Activated CD4-positive, CD25-positive, alpha-beta regulatory T cell treated with anti-CD3 and anti-CD28 coated beads, Interleukin-2, amount 50 U/mL, for 24 hours (primary cell): ENCODE data around the gene TBC1D10A.
A peak's percentile ranks its signal among the peaks of the same experiment; 100 is the strongest.

Source experiments
- ATAC-seq, 2 donors: fragments of 150-1000 bp; cut with Tn5 transposase; one replicate each; pipeline ENCODE4 v1.10.0; 2021; ENCODE audit warnings: mild to moderate bottlenecking in 1 of 2, moderate library complexity in 1 of 2

TBC1D10A gene

DNA sequence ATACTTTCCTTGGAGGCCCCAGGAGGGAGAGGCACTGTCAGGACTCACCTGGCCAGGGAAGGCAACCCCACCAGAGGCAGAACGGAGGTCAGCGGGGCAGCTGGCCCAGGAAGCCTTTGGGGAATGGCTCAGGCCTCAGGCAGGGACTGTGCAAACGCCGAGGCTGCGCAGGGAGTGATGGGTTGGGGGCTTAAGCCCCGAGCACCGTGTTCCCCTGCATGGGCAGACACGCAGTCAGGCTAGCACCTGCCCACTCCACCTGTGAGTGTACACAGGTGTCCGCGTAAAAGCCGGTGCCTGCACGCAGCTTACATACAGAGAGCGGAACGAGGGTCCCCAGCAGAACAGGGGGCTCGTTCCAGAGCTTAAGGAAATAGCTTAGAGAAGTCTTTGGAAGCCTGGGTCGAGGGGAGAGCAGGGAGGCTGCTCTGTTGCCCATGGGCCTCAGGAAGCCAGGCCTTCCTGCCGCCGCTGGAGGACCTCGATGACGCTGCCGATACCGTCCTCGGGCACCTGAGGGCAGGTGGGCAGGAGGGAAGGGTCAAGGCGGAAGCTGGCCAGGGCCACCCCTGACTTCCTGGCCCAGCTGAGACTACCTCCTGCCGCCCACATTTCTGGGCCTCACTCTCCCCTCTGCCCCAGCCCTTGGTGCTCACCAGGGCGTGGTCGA is 41.4 kb downstream of the TBC1D10A start:
- no peak for ATAC-seq

DNA sequence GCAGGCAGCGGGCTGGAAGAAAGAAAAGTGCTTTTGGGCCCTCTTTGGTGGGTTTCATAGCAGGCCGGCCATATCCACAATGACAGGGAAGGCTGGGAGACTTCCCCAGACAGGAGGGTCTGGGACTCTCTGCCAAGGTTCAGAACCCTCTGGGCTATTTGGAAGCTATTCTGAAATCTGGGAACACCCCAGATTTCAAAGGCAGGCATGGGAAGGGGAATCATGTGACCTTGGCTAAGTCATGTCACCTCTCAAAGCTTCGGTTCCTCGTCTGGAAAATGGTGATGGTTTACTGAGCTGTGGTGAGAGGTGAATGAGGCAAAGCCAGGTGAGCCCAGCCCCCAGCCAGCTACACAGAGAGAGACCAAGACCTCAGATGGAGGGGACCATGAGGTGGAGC is 42.1 kb downstream of the TBC1D10A start:
- no peak for ATAC-seq

DNA sequence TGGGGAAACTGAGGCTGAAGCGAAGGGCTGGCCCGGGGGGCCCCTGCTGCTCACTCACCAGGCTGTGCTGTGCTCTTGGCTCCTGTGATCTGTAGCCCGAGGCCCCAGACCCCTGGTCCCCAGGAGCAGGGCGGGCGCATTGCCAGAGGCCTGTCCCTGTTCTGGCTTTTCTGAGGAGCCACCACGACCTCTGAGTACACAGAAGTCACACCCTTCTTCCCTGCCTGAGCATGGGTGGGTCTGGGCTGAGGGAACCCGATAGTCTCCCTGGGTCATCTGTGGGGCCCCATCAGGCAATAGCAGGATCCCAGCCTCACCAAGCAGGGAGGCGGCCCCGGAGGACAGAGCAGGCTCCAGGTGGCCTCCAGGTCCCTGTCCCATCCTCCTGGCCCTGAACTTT is 42.6 kb downstream of the TBC1D10A start:
- ATAC-seq, result no peak

DNA sequence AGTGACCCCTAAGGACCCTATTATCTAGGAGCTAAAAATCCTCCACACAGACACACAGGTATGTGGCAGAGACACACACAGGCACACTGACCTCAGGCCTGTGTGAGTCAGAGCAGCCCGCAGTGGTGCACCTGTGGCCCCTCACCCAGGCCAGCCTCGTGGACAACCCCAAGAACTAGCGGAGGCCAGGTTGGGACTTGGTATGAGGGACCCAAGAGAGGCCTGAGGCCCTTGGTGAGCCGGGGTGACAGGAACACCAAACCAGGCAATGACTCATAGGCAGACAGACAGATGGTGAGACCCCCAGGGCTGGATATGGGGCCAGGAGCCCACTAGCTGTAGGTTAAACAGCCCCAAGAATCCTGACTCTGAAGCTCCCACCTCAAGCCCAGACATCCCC is 43.4 kb downstream of the TBC1D10A start:
- ATAC-seq, result no peak

DNA sequence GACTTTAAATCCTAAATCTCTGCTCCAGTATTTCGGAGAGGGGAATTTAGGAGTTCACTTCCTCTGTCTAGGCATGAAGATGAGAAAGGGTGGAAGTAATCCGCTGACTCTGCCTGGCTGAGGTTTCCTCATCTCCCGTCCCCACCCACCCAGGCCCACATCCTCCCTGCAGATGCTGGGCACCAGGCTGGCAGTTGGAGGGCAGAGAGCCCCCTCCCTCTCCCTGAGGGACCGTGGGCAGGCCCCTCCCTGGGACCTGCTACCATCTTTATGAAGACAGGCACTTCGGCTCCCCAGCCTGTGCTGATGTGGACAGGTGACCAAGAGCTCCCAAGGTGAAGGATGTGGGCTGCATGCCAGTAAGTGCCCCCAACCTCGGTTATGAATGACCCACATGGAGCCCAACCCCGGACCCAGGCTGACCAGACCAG is 44.1 kb downstream of the TBC1D10A start:
- no peak for ATAC-seq

DNA sequence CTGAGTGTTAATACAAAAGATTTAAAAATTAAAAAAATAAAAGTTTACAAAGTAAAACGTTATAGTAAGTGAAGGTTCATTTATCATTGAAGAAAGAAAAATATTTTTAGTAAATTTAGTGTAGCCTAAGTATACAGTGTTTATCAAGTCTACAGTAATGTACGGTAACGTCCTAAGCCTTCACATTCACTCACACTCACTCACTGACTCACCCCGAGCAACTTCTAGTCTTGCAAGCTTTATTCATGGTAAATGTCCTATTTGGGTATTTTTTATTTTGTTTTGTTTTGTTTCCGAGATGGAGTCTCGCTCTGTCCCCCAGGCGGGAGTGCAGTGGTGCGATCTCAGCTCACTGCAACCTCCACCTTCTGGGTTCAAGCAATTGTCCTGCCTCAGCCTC is 46.2 kb downstream of the TBC1D10A start:
- ATAC-seq, result no peak

DNA sequence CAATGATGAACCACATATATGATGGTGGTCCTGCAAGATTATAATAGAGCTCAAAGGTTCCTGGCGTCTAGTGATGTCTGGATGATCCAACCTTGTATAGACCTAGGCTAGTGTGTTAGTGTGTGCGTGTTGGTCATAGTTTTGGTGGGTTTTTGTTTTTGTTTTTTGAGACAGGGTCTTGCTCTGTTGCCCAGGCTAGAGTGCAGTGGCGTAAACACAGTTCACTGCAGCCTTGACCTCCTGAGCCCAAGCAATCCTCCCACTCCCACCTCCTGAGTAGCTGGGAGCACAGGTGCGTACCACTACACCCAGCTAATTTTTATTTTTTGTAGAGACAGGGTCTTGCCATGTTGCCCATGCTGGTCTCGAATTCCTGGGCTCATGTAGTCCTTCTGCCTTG is 46.8 kb downstream of the TBC1D10A start:
- no peak for ATAC-seq

DNA sequence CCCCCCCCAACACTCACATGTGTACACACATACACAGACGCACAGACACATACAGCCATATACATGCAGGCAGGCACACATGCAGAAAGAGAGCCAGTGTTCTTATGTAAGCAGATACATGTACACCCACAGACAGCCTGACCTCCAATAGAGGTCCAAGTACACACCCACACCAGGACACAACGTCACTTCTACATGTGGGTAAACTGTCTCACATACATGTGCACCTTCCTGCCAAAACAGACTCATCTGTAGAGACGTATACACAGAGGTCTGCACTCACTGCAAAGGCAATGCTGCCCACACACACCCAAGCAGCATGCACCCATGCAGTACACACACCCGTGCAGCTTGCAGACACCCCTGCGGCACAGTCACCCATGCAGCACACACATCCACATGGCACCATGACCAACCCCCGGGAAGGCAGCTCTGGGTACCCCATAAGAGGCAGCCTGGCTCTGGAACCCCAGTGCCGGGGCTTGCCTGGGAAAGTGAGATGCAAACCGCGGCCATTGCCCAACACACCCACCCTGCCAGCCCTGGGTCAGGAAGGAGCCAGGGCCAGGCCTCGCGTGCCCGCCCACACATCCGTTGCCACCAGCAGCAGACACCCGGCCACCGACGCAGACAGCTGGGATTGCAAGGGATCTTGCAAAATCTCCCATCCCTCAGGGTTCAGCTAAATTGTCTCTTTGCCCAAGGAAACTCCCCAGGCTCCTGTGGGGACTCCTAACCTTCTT is 47.5 kb downstream of the TBC1D10A start:
- no peak for ATAC-seq

DNA sequence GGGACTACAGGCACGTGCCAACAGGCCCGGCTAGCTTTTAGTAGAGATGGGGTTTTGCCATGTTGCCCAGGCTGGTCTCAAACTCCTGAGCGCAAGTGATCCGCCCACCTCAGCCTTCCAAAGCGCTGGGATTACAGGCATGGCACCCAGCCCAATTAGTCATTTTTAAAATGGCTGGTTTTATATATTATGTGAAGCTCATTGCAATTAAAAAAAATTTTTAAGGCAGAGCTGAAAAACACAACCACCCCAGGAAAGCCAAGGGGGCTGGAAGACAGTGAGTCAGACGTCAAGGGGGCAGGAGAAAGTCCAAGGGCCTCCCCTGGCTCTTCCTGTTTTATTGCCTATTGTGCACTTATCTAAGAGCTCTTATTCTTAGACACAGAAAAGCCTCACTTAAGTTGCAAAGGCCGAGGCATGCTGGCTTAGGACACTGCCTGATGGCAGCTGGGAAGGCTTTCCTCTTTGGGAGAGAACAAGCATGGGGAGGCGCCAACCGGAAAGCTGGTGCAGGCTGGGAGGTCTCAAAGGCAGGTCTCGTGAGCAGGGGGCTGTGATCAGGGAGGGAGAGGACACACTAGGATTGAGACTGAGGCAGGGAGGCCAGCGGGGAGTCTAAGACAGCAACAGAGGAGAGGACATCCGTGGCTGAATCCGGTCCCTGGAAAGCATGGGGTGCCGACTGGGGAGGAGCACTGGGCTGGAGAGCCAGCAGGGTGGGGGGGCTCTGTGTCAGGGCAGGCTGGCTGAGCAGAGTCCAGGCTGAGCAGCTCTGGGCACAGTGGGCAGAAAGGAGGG is 49.0 kb downstream of the TBC1D10A start:
- ATAC-seq, result no peak

DNA sequence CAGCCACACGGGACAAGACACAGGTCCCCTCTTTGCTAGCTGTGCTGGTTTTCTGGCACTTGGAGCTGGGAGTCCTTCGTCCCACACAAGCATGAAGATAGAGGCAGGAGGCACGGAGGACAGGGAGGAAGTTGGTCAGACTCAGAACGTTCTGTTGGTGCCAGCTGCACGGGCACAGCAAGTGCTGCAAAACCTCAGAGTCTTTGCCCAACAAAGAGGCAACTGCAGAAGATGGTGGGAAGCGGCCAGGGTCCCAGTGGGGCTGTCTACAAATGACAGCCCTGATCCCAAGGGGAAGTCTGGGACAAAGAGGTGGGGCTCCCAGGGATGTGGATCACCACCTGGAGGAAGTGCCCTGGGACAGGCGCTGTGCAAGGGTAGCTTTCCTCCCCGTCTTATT is 50.7 kb downstream of the TBC1D10A start:
- ATAC-seq, result peak in 1 of 2 donors; percentile 35

DNA sequence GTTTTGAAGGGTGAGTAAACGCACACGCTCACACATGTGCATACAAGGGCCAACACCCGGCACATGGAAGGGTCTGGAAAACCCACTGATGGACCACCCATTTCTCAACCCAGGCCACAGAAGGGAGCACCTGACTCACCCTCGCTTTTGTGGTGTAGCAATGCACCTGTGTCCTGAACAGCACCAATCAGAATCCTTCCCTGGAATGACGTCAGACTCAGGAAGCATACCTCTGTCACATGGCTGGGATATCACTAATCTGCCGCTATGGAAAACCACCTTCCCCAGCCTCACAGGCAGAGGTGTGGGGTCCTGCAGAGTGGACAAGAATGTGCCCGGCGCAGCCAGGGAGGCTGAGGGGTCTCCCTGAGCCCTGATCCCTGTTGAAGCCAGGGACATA is 51.1 kb downstream of the TBC1D10A start:
- peak; percentile 65 to 71 for ATAC-seq

DNA sequence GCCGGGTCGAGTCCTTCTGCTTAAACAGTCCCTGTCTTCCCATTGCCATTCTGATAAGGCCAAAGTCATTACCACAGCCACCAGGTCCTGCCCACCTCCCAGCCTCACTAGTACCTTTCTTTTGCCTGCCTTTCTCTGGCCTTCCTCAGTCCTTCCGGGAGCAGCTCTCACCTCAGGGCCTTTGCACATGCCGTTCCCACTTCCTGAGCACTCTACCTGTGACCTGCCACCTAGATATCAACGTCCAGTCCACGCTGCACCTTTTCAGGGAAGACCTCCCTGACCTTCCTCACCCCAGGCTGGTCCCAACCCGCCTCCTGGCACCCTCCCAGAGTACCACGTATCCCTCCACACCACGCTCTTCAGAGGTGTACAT is 52.3 kb downstream of the TBC1D10A start:
- no peak for ATAC-seq

DNA sequence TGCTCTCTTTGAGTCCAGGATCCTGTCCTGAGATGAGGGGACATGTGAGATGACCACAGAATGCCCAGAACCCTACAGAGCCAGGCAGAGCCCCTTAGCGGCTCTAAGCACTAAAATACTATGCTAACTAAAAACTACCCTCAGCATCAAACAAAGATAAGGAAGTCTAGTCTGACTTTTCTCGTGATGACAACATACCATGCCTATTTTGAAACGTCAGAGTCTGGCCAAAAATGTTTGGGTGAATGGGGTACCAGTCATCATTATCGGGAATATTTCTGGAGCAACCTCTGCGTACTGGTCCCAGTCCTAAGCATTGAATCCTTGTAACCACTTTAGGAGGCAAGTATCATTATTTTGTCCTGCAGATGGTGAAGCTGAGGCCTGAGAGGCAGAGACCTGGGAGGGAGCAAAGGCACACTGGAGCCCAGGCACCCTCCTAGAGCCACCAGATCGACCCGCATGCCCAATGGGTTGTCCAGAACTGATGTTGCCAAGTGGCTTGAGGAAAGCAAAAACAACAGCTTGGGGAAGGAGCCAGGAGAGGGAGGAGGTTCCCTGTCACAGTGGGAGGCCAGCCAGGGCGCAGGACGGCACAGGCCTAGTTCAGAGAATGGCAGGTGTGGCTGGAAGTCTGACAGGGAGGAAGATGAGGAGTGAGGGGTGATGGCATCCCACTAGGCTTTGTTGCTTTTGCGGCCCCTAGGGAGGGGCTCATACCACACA is 52.9 kb downstream of the TBC1D10A start:
- ATAC-seq, result no peak

DNA sequence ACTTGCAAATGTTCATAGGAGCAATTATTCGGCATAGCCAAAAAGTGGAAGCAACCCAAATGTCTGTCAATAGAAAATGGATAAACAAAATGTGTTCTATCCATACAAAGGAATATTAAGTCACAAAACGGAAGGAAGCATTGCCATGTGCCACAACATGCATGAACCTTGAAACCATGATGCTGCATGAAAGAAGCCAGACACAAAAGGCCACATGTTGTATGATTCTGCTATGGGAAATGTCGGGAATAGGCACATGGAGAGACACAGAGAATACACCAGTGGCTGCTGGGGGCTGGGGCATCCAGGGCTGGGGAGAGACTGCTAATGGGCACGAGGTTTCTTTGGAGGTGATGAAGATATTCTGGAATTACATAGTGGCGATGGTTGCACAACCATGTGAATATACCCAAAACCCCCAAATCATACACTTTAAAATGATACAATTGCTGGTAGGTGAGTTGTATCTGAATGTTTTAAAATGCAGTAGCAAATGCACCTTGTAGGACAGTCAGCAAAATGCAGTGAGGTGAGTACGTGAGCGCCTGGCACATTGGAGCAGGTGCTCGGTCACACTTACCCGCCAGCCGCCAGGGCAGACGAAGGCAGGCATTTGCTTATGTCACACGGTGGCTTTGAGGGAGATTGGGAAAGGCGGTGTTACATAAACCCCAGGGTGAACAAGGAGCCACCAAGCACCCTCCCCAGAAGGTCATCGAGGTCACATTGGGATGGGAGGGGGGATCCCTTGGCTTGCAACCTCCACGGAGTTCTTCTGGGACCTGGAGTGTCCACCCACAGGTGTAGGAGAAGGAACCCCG is 53.8 kb downstream of the TBC1D10A start:
- no peak for ATAC-seq

DNA sequence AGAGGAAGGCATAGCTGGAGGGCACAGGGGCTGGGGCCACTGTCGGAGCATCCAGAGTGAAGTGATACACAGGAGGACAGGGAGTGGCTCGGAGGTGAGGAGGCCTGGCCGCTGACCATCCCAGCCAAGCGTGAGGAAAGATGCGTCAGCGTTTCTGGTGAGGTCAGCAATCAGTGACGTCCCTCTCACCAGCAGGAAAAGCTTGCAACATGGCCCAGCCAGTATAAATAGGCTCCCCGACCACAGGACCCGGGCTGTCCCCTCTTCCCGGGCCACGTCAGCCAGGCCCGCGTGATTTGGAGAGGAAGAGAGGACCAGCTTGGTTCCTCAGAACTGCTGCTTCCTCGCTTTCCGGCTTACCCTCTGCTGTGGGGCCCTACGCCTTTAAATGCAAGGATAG is 55.9 kb downstream of the TBC1D10A start:
- ATAC-seq, result no peak

DNA sequence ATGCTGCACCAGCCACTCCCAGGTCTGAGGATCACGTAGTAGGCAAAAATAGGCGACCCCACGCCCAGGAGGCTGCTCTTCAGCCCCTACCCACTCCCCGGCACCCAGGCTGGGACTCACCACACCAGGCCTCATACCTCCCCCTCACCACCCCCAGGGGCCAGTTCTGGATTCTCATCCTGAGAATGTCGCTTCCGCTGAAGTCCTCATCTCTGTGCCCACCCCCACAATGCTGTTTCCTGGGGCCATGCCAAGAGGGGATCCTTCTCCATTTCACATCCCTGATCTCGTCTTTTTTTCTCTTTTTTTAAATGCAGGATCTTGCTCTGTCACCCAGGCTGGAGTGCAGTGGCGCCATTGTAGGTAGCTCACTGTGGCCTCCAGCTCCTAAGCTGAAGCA is 58.4 kb downstream of the TBC1D10A start:
- ATAC-seq, result no peak

DNA sequence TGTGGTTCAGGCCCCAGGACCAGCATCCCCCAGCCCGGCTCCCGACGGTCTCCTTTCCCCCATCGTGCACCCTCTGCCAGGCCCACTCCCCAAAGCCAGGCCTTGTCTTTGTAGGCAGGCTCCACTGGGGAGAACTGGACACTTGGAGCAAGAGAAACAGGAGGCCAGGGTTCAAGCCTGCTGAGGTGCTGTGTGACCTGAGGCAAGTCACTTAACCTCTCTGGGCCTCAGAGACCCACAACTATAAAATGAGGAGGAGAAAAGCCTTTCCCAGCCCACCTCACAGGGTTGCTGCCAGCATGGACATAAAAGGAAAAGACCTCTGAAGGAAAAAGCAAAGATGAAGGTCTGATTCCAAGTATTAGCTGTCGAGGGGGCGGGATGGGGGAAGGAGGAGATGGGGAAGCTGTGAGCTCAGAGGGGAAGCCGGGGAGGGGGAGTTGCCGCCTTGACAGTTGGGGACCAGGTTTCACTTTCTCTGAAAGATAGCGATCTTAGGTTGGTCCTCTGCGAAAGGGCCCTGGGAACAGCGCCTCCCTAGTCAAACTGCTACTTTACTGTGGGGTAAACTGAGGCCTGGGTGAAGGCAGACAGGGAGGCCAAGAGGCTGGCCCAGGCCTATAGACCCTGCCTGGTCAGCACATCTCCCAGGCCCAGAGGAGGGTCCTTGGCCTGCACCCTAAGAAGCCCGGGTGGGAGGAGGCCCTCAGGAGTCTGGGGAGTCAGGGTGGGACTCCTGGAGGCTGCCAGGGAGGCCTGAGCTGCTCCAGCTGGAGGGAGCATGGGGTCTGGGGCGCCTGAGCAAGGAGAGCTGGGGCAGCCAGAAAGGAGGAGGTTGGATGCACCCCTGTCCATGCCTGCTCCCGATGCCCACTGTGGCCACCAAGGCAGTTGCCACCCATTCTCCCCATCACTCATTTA is 59.1 kb downstream of the TBC1D10A start:
- no peak for ATAC-seq

DNA sequence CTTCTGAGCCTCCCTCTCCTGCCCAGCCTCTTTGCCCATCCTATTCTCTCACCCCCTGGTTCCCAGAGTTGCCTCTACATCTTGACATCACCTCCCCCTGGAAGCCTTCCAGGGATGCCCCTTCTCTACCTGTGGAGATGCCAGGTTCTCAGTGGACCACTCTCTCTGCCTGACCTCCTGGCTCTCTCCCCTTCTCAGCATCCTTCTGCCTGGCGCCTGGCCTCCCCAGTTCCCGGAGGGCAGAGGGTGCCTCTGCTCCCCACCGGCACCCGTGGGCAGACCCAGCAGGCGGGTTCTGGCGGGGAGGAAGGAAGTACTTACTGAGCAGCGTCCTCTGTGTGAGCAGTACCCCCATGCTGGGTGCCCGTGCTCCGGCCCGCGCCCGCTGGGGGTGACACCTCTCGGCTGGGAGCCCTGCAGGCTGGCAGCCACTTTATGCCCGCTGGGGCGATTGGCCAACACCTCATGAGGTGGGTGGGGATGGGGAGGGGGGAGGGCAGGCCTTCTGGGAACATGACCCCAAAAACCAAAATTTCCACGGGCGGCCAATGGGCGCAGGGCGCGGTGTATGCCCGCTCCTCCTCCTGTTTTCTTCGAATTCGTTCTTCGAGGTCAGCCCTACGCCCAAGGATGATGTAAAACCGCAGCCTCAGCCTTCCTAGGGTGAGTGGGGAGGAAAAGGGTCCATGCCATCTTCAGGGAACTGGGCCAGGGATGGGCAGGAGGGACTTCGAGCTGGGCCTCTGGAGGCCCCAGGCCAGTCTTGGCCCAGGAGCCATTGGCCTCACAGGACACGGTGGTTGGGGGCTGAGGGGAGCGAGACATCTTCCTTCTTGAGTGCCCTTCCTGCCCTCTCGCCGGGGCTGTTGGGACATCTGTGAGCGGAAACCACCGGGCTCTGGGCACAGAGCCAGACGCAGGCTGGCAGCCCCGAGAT is 60.0 kb downstream of the TBC1D10A start, which contains the start of gene OSM:
TSS of gene OSM (minus strand) at position 407 of the 937 bp plus-strand sequence. CDS start at position 355, 52 bp downstream.
- peak; percentile 37 to 39 for ATAC-seq

DNA sequence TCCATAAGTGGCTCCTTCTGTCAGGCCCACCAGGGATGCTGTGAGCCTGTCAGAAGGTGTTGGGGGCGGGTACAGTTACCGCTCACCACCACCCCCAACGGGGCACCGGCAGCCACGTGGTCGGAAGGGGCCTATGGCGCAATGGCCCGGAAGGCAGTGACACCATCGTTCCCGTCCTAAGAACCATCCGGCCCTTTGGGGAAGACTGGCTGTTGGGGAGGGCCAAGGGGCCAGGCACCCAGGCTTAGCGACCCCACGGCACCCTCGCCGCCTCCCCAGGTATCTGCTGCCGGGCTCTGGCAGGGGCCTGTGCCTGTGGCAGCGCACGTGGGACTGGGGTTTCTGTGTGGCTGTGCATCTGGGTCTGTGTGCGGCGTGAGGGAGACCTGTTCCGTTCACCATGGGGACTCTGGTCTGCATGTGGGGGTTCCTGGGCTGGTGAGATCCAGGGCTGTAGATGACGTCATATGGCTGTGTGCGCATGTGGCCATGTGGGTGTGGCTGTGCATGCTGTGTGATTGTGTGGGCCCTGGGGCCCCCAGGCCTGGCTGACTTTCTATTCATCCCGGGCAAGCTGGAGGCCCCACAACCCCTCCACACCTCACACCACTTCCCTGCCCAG is 60.8 kb downstream of the TBC1D10A start:
- ATAC-seq, result peak; percentile 79 to 81
